ENCODE measurements around the gene PIGC. TPM values are rescaled to one million over a fixed set of nuclear protein-coding genes. Genes with fewer than 3 reads are reported as not detected.

The PIGC gene
- total RNA-seq, 1 donor from 2014 or later: 25.0 TPM

DNA sequence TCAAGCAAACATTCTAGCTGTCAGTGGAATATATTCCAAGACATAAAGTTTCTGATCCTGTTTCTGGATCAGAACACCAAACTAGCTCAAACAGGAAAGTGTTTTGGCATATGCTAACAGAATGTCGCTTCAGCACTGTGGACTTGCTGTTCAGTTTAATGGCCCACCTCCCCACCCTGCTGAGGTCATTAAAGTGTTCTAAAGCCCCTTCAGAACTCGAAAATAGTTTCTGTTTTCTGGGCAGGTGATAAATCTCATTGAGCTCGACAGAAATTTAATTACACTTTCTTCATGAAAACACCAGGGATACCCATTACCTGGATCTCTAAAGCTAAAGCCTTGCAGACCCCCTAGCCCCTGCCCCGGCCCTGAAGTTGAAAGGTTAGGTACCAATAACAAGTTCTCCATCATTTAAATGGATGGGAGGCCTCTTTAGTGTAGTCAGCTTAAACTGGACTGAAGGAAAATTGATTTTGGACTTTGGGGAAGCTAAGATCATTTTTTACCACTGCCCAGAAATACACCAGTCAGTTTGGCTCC, 27.3 kb downstream of the PIGC start:
- Mint-ChIP-seq H3K4me3 (no peak overlapping the region), H3K36me3 (ENCODE audit: low read depth) (peaks cover 2% of the 10 kb centered on the region), H3K27me3 (ENCODE audit: low read depth) (no peaks in the 10 kb centered on the region), H3K9me3 (no peaks in the 10 kb centered on the region), H3K4me1 (peaks cover 7% of the 10 kb centered on the region), H3K27ac (ENCODE audit: unreplicated experiment) (no peak overlapping the region)
- DNase-seq (ENCODE audit: low read depth, low spot score): no peak
- TF ChIP-seq, protein P1, sequence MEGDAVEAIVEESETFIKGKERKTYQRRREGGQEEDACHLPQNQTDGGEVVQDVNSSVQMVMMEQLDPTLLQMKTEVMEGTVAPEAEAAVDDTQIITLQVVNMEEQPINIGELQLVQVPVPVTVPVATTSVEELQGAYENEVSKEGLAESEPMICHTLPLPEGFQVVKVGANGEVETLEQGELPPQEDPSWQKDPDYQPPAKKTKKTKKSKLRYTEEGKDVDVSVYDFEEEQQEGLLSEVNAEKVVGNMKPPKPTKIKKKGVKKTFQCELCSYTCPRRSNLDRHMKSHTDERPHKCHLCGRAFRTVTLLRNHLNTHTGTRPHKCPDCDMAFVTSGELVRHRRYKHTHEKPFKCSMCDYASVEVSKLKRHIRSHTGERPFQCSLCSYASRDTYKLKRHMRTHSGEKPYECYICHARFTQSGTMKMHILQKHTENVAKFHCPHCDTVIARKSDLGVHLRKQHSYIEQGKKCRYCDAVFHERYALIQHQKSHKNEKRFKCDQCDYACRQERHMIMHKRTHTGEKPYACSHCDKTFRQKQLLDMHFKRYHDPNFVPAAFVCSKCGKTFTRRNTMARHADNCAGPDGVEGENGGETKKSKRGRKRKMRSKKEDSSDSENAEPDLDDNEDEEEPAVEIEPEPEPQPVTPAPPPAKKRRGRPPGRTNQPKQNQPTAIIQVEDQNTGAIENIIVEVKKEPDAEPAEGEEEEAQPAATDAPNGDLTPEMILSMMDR (conservative IDR thresholded peaks at IDR 0.05): no peak

DNA sequence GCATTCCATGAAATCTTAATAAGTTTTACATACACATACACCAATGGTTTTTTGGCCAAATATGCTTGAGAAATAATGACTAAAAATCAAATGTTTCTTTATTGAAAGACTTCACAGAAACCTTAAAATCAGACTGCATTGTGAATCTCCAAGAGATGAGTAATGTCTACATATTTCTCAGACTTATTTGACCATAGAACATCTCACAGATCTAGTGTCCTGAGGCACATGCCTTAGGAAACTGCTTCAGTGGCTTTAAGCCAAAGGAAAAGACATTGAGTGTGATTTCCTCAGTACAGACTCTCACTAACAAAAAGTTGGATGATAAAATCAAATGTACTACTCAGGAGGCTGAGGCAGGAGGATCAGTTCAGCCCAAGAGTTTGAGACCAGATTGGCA, 29.5 kb downstream of the PIGC start:
- Mint-ChIP-seq H3K27ac (ENCODE audit: unreplicated experiment) (no peak overlapping the region), H3K27me3 (ENCODE audit: low read depth) (no peaks in the 10 kb centered on the region), H3K4me3 (no peak overlapping the region), H3K36me3 (ENCODE audit: low read depth) (peaks cover 2% of the 10 kb centered on the region), H3K9me3 (no peaks in the 10 kb centered on the region), H3K4me1 (peaks cover 7% of the 10 kb centered on the region)
- no peak for DNase-seq (ENCODE audit: low read depth, low spot score)
- TF ChIP-seq, protein P1 (conservative IDR thresholded peaks at IDR 0.05): no peak

DNA sequence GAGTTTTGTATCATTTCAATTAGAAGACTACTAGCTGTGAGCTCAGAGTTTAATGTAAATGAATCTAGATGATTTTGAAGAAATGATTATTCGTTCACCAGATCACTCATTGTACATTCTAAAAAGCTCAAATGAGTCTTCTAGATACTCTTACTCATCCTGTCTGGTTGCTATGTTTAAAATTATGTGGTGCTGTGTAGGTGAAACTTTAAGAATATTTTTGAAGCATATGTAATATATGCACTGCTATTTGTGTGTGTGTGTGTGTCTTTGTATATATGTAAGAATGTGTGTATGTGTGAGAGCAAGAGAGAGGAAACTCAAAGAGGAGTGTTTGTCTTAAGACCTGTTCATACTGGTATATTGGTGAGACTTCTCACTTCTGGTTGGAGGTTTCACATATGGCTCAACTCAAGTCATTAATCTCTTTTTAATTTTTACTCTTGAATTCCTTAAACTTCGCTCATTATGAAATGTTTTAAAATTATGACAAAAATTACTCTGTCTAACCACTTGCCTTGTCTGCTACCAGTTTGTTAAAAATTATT, 32.0 kb downstream of the PIGC start:
- H3K36me3 Mint-ChIP-seq (ENCODE audit: low read depth): peaks cover 2% of the 10 kb centered on the region
- H3K27ac Mint-ChIP-seq (ENCODE audit: unreplicated experiment): no peak overlapping the region
- H3K27me3 Mint-ChIP-seq (ENCODE audit: low read depth): no peaks in the 10 kb centered on the region
- H3K9me3 Mint-ChIP-seq: no peaks in the 10 kb centered on the region
- H3K4me3 Mint-ChIP-seq: no peak overlapping the region
- TF ChIP-seq, protein P1 (conservative IDR thresholded peaks at IDR 0.05): no peak
- H3K4me1 Mint-ChIP-seq: no peaks in the 10 kb centered on the region
- no peak for DNase-seq (ENCODE audit: low read depth, low spot score)

DNA sequence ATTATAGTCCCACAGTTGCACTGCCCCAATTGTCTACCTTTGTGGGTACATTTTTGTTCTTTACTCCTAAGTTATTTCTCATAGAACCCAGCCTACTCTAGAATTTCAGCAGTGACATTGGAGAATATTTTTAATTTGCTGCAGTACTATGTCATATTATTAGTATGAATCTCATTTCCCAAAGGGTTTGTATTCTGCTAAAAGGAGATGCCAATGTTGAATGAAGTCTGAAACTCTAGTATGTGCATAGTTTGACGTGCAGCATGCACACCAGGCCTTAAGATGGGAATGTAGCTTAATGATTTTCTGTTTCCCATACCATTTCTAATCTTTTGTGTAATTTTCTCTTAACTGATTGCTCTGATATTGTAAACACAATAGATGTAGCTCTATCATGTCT, 33.8 kb downstream of the PIGC start:
- DNase-seq (ENCODE audit: low read depth, low spot score): no peak
- H3K27me3 Mint-ChIP-seq (ENCODE audit: low read depth): no peaks in the 10 kb centered on the region
- H3K27ac Mint-ChIP-seq (ENCODE audit: unreplicated experiment): no peak overlapping the region
- TF ChIP-seq, protein P1 (conservative IDR thresholded peaks at IDR 0.05): no peak
- peaks cover 2% of the 10 kb centered on the region for H3K36me3 Mint-ChIP-seq (ENCODE audit: low read depth)
- no peak overlapping the region for H3K4me3 Mint-ChIP-seq
- H3K4me1 Mint-ChIP-seq: no peaks in the 10 kb centered on the region
- H3K9me3 Mint-ChIP-seq: no peaks in the 10 kb centered on the region

DNA sequence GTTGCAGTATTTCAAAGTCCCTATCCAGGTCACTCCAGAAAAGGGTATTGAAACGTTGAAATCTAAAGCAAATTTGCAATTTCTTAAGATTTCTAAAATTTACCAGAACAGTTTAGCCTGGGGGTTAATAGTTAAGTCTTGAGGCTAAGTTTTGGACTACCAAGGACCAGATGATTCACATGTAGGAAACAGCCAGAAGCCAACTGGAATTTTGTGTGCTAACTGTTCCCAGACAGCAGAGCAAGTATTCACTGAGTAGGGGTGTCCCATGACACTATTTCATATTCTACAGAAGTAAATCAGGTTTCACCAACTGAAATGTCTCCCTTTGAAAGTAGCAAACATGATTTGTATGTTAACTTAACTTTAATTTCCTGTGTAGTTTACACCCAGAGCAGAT, 34.9 kb downstream of the PIGC start:
- Mint-ChIP-seq H3K4me1 (no peaks in the 10 kb centered on the region), H3K27me3 (ENCODE audit: low read depth) (no peaks in the 10 kb centered on the region), H3K4me3 (no peak overlapping the region), H3K9me3 (no peaks in the 10 kb centered on the region), H3K36me3 (ENCODE audit: low read depth) (peaks cover 2% of the 10 kb centered on the region), H3K27ac (ENCODE audit: unreplicated experiment) (no peak overlapping the region)
- TF ChIP-seq, protein P1 (conservative IDR thresholded peaks at IDR 0.05): no peak
- DNase-seq (ENCODE audit: low read depth, low spot score): no peak

Measured in neural crest cell (in vitro differentiated cells).